ENCODE measurements around the gene SLC22A23.

DNA sequence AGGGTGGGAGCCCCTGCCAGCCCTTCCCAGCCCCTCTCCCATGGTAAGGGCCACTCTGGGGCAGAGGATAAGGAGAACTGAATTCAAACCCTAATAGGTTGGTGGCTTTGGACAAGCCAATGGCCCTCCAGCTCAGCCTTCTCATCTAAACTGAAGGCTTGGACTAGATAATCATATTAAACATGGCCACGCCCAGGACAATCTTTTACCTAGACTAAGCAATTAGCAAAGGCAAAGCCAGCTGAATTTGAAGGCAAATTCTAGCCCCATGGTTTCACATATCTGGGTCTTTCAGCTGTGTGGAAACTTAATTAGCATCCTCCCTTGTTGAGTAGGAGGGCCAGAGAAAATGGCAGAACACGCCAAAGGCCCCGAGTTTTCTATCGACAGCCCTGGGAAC, 10.7 kb downstream of the SLC22A23 start:
- TF ChIP-seq CTCF (IDR thresholded peaks at IDR 0.05) (no peak), POLR2A (IDR thresholded peaks at IDR 0.05) (no peak), POLR2AphosphoS5 (IDR thresholded peaks at IDR 0.05) (no peak), EP300 (IDR thresholded peaks at IDR 0.05) (no peak)

All from sigmoid colon (tissue), 4 donors.